NCI-H1105 (cell line): ENCODE data around the gene DCDC2C.

Experiments
- DNase-seq: peaks from one replicate; lab custom pipeline; 2025; lab: John Stamatoyannopoulos, UW

DCDC2C gene

DNA sequence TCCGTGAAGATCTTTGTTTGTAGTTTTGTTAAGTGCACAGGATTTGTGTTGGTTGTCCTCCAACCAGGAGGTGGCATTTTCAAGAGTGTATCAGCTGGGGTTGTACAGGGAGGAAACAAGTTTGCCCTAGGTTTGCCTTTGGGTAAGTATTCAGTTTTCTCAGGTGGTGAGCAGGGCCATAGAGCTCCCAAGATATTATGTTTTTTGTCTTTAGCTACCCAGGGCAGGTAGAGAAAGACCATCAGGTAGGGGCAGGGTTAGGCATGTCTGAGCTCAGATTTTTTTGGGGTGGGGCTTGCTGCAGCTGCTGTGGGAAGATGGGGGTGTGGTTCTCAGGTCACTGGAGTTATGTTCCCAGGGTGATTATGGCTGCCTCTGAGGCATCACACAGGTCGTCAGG lies 191.6 kb downstream of the DCDC2C start:
- no peak for DNase-seq
